HG03060 (cell line): ENCODE measurements around the gene U2AF1.
"Not testable (repeated sequence)": the region's sequence is repeated elsewhere in the genome, so short reads cannot be mapped to it uniquely, and the experiment has no call there.

Experiments used
- ATAC-seq: cut with Tn5 transposase; IDR thresholded peaks from one replicate; pipeline ENCODE4 v1.9.1; 2021; ENCODE audit warnings: low read depth, moderate number of reproducible peaks; ENCODE audit not compliant: unreplicated experiment

U2AF1 gene

GRCh38 chr21:43082587-43083300 lies 24.6 kb downstream of the U2AF1 start:
- ATAC-seq, result not testable (repeated sequence)

- not testable (repeated sequence) for ATAC-seq
These were observed 30.7 kb downstream of the U2AF1 start for GRCh38 chr21:43076643-43077042.

GRCh38 chr21:43076023-43076637 lies 31.2 kb downstream of the U2AF1 start:
- ATAC-seq, result not testable (repeated sequence)

- ATAC-seq, result not testable (repeated sequence)
These were observed 32.0 kb downstream of the U2AF1 start, which contains the start of gene CBS for GRCh38 chr21:43075170-43076022. CBS (minus strand) TSS chr21:43075835; CDS start chr21:43072193, 3,642 bp downstream.

- ATAC-seq, result not testable (repeated sequence)
These were observed 32.8 kb downstream of the U2AF1 start for GRCh38 chr21:43074401-43075169.

GRCh38 chr21:43072742-43073141 lies 34.6 kb downstream of the U2AF1 start:
- not testable (repeated sequence) for ATAC-seq

- ATAC-seq, result not testable (repeated sequence)
These were observed 37.7 kb downstream of the U2AF1 start for GRCh38 chr21:43069682-43070081.

GRCh38 chr21:43068065-43068464 lies 39.3 kb downstream of the U2AF1 start:
- ATAC-seq, result not testable (repeated sequence)

- not testable (repeated sequence) for ATAC-seq
These were observed 40.7 kb downstream of the U2AF1 start for GRCh38 chr21:43066690-43067089.

GRCh38 chr21:43065991-43066390 lies 41.4 kb downstream of the U2AF1 start:
- ATAC-seq, result not testable (repeated sequence)

GRCh38 chr21:43064265-43064917 lies 43.0 kb downstream of the U2AF1 start:
- not testable (repeated sequence) for ATAC-seq

- ATAC-seq, result not testable (repeated sequence)
These were observed 44.3 kb downstream of the U2AF1 start for GRCh38 chr21:43062955-43063664.

GRCh38 chr21:43053112-43053511 lies 54.3 kb downstream of the U2AF1 start:
- ATAC-seq, result not testable (repeated sequence)

- ATAC-seq, result not testable (repeated sequence)
These were observed 61.2 kb downstream of the U2AF1 start for GRCh38 chr21:43045876-43046821.

GRCh38 chr21:43045165-43045875 lies 62.0 kb downstream of the U2AF1 start:
- not testable (repeated sequence) for ATAC-seq

GRCh38 chr21:43044547-43044946 lies 62.8 kb downstream of the U2AF1 start:
- not testable (repeated sequence) for ATAC-seq

- not testable (repeated sequence) for ATAC-seq
These were observed 64.1 kb downstream of the U2AF1 start for GRCh38 chr21:43043291-43043690.
